Suppressor macrophage (primary cell): ENCODE data around the gene CAMK1.

Experiments used
- DNase-seq, 4 experiments: peaks; one replicate each; pipeline ENCODE4 v3.0.0-alpha.2; 2020 to 2022
- total RNA-seq, 17 experiments: gene quantifications; one replicate each; lab custom pipeline; 2026; ENCODE audit warnings: mixed read lengths in 6 of 17, inconsistent platforms in 3 of 17; lab: John Stamatoyannopoulos, UW

The CAMK1 gene
- total RNA-seq = 38.1 to 259 (median 113) reads per million in 17 experiments

DNA sequence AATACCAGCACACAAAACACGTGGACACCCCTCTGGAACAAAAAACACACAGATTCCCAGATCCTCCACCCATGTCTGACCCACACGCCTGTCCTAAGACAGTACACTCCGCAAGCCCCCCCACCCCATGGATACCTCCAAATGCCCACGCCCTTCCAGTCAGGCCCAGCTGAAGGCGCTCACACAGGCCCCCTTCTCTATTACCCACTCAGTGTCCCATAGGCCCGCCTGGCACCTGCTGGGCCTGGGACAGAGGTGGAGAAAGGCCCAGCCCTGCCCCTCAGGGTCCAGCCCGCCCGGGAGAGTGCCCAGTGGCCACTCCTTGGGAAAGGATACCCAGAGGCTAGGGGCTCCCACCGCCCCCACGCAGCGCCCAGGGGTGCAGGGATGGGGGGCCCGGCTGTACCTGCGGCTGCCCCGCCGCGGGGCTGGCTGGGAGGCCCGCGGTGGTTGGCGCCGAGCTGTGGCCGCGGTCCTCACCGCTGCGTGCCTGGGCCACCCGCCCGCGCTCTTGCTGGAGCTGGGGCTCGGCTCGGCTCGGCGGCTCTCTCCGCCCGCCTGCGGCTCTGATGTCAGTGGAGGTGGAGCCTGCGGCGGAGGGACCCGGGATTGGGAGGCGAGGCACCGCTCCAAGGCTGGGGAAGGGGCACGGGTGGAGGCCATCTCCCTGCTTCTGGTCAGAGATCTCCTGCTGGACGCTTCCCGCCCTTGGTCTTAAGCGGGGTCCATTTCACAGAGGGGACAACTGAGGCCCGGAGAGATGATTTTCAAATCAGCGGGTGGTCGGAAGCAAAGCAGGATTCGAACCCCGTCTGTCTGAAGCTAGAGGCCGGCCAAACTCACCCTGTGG, at the start of gene CAMK1:
TSS of gene CAMK1 (minus strand) at position 522 of the 850 bp plus-strand sequence. CDS start 2,198 bp downstream, outside the sequence.
- DNase-seq = peak; percentile 80 to 94 (median 86)

DNA sequence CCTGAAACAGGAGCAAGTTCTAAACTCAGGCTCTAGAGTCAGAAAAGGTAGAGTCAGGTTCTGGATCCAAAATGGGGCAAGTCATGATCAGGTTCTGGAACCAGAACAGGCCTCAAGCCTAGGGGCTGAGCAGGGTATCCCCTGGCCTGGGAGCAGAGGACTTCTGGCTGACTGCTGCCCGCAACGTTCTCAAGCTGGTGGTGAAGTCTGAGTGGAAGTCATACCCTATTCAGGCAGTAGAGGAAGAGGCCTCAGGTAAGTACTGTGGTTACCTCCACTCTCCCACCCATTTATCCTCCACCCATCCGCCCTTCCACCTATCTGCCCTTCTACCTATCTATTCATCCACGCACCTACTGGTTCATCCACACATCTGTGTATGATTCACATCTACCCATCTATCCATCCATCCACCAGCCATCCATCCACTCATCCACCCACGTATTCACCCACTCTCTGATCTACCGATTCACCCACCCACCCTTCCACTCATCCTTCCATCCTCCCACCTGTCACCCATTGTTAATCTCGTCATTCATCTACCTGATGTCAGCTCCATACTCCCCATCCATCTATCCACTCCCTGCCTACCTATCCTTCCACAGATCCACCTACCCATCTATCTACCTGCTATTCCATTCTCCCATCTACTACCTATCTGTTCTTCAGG, 49.1 kb upstream of the CAMK1 start:
- no peak for DNase-seq

DNA sequence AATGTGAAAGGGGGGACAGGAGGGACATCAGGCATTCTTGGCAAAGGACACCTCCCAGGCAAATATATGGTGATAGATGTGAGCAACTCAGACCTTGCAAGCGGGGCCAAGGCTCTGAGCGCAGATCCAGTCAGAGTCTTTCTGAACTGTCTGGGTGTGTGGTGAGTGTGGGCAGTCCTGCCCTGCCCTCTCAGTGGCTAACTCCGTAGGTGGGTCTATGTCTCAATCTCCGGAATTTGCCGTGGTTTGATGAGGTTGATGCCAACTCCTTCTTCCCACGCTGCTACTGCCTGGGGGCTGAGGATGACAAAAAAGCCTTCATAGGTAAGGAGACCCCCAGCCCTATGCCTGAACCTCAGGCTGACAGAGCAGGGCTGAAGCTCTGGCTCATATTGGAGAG, 47.7 kb upstream of the CAMK1 start:
- DNase-seq = peak in 3 of 4 experiments; percentile 24 to 47 (median 34)

DNA sequence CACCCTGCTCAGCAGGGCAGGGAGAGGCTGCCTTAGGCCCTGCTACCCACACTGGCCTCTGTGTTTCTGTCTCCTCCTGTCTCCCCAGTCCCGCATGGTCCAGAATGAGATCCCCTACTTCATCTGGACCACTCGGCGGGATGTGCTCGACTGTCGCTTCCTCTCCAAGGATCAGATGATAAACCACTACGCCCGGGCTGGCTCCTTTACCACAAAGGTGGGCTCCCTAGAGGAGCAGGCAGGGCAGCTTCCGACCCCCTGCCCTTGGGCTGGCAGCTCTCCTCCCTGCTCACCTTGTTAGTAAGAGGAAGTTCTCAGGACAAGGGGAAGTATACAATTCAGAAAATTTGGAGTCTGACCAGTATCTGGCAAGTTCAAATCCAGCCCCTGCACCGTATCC, 46.2 kb upstream of the CAMK1 start:
- no peak for DNase-seq

DNA sequence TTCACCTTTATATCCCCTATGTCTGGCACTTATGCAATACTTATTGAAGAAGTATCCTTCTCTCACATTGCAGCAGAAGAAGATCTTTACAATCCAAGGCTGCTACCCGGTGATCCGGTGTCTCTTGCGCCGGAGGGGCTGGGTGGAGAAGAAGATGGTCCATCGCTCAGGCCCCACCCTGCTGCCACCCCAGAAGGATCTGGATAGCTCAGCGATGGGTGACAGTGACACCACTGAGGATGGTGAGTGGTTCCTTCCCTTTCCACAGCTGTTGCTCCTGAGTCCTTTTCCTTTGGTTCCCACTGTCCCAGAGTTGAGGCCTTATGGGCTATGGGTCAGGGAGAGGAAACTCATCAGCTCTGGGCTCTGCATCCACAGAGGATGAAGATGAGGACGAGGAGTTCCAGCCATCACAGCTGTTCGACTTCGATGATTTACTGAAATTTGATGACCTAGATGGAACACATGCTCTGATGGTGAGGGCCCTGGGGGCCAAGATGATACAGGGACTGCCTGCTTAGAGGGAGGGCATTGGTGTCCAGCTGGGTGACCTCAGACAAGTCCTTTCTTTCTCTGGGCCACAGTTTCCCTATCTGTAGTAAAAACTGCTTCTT, 43.2 kb upstream of the CAMK1 start:
- no peak for DNase-seq

DNA sequence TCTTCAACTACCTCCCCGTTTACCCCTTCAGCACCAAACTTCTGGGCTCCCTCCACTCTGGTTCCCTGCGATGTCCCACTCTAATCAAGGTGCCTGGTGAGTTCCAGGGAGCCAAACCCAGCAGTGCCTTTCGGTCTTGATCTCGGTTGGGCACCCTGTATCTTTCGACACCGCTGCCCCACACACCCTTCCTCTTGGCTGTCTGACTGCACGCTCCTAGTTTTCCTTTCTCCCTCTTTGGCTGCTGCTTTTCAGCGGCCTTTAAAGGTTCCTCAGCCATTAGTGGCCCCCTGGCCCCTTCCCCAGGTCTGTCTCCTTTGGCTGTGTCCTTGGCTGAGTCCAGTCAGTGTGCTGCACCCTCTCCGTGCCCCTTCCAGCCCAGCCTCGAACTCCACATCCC, 41.1 kb upstream of the CAMK1 start:
- no peak for DNase-seq

DNA sequence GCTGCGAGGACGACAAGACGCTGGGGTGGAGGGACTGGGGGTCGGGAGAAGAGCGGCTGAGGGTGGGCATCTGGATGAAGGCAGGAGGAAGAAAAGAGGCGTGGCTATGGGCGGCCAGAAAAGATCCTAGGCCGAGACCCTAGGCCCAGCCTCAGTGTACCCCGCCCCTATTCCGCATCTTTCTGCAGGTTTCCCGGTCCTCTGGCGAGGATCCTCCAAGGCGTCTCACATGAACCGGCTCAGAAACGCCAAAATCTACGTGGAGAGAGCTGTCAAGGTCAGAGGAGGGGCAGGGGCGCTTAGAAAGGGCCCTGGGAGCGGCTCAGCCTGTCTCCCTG, 40.7 kb upstream of the CAMK1 start:
- no peak for DNase-seq

DNA sequence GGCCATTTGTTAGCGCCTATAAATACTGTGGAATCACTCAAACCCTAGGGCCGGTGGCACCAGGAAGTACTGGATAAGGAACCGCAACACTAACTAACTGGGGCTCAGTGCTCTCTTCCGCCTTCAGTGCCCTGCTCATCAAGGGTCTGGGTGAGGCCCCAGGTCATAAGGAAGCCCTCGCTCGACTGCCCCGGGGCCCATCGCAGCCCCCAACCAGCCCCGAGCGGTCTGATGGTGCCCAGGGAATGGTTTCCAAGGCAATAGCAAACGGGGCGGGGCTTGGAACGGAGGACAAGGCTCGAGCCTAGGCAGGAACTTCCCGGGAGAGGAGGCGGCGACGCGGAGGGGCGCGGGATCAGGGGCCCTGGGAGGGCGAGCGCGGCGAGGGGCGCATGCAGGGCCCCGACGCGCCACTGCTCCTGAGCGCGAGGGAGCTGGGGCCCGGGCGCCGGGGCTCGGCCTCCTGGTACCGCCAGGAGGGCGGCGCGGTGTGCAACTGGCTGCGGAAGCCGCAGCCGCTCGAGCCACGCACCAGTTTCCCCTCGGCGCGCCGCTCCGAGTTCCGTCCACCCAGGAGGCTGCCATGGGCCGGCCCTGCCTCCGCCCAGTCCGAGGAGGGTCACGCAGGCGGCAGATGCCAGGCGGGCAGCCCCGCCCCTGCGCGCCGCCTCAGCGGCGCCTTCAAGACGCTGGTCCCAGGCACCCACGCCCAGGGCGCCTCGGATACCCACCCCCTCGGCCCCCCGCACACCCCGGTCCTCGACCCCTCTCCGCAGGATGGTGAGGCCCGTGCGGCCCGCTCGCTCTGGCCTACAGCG, 40.1 kb upstream of the CAMK1 start, which contains the start of gene TTLL3:
TSS of gene TTLL3 (plus strand) at position 648 of the 818 bp plus-strand sequence. CDS start 400 bp downstream, outside the sequence.
- peak; percentile 65 to 90 (median 80) for DNase-seq

DNA sequence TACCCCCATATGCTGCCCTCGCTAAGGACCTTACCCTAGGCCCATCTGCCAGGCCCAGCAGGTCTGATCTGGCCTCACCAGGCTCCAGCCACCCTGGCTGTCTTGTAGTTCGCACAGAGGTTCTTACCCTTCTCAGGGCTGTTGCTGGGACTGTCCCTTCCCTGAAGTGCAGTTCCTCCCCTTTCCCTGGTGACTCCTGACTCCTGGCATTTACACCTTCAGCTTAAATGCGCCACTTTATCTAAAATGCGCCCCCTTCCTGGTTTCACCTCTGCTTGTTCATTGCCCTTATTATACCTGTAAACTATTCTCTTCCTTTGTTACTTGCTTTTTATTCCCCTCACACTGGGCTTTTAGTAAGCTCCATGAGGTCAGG, 39.5 kb upstream of the CAMK1 start:
- peak in 1 of 4 experiments; percentile 29 for DNase-seq

DNA sequence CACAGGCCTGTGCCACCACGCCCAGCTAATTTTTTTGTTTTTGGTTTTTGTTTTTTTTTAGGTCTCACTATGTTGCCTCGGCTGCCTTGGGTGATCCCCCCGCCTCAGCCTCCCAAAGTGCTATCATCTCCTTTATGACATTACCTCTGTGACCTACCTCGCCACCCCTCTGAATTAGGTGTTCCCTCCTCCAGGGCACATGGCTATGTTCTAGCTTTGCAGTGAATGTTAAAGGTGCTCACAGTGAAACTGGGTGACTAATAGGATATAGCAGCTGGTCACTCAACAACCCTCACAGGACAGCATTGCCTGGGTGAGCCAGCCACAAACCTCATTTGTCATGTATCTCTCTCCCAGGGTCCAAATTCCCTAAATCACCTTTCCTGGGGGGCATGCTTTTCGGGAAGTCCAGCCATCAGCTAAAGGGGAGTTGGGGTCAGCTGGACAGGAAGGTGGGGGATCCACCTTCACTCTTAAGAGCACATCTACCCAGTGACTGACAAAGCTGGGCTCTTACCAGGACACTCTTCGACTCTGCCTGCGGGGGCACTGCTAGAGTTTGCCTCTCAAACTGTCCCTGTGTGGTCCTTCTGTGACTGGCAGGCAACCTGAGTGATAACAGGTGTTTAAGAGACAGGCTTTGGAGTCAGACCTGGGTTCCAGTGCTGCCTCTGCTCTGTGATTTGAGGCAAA, 38.7 kb upstream of the CAMK1 start:
- DNase-seq = peak in 3 of 4 experiments; percentile 31 to 46 (median 43)

DNA sequence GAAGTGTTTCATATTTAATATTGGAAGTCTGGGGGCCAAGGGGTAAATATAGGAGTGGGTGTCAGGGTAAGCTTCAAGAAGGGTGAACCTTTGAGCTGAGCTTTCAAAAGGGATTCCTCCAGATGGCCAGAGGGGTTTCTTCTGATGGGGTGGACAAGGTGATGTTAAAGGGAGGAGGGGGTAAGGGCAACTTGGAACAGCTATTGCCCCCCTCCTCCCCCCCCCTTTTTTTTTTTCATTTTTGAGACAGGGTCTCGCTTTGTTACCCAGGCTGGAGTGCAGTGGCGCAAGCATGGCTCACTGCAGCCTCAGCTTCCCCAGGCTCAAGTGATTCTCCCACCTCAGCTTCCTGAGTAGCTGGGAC, 38.2 kb upstream of the CAMK1 start:
- DNase-seq = no peak

DNA sequence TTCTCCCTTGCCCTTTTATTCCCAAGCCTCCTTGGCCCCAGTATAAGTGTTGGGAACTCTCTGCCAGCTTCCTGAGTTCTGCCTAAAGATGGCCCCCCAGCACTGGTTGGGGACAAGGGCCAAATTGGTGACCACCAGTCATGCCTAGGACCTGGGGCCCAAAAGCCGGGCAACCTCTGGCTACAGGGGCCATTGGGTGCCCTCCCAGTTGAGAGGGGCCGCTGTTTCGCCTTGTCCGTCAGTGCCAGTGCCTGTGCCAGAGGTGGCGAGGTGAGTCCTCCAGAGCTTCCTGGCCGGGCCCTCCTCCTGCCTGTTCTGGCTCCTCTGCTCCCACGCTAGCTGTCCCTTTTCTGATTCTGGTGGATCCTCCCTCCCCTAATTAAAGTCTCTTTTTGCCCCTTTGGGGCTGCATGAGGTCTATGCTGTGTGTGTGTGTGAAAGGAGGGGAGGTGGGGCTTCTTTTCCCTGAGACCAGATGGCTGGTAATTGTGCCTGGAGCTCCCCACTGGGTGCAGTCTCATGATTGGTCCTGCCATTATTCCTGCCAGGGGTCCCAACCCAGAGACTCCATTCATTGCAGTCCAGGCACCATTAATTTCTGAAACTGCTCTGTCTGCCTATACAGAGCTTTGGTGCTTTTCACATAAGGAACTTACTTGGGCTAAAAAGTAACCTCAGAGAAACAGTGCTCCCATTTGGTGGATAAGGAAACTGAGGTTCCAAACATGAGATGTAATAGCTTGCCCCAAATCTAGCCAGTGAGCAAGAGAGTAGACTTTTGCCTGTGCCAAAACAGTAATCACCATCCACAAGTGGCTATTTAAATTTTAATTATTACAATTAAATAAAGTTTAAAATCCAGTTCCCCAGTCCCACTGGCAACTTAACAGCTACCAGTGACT, 37.2 kb upstream of the CAMK1 start:
- DNase-seq = no peak

DNA sequence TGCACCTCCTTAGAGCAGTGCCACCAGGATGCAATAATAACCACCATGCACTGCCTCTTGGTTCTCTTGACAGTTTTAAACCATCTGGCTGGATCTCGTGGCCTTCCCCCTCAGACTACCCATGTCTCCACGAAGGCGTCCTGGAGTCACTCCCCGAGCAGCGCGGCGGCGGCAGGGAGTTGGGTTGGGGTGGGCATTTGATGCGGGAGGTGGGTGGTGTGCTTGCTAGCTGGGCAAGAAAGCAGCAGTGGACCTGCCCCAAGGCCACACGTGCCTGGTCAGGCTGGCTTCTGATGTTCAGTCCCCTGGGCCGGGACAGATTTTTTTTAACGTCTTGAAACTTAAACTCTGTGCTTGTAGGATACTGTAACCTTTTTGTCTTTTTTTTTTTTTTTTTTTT, 36.4 kb upstream of the CAMK1 start:
- DNase-seq = no peak

DNA sequence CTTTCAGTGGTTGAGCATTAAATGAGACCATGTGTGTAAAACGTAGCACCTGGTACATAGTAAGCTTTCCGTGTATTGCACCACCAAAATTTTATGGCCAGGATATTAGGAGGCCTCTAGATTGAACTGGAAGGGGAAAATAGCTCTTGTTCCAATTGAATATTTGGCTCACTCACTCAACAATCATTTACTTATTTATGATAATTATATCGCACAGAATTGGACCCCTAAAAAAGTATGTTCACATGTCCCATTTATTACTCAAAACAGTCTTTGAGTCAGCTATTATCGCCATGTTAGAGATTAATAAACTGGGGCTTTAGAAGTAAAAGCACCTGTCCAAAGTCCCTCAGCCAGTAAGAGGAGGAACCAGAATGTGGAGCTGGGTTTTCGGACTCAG, 35.2 kb upstream of the CAMK1 start:
- no peak for DNase-seq

DNA sequence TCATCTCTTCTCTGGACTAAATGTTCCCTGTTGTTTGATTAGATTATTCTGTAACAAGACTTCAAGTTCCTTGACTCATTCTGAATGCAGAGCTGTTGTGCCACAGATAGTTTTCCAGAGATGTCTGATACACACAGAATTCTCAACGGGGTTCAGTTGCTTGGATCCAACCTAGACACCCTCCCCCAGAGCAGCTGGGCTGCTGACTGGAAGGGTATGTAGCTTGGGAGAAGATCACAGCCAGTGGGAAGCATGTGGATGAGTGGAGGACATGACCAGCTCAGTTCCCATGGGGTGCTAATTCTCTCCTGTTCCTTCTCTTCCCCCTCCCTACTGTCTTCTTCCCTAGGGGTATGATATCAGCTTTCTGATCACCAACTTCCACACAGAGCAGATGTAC, 33.7 kb upstream of the CAMK1 start:
- no peak for DNase-seq

DNA sequence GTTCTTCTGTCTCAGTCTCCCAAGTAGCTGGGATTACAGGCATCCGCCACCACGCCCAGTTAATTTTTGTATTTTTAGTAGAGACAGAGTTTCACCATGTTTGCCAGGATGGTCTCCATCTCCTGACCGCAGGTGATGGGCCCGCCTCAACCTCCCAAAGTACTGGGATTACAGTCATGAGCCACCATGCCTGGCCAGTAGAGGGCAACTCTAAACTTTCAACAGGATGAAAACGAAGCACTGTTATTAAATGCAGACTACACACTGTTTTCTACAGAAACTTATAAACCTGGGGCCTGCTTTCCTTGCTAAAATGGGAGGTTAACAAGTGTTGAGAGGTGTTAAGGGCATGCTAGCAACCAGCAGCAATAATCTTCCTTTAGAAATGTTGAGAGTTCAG, 30.8 kb upstream of the CAMK1 start:
- DNase-seq = no peak

DNA sequence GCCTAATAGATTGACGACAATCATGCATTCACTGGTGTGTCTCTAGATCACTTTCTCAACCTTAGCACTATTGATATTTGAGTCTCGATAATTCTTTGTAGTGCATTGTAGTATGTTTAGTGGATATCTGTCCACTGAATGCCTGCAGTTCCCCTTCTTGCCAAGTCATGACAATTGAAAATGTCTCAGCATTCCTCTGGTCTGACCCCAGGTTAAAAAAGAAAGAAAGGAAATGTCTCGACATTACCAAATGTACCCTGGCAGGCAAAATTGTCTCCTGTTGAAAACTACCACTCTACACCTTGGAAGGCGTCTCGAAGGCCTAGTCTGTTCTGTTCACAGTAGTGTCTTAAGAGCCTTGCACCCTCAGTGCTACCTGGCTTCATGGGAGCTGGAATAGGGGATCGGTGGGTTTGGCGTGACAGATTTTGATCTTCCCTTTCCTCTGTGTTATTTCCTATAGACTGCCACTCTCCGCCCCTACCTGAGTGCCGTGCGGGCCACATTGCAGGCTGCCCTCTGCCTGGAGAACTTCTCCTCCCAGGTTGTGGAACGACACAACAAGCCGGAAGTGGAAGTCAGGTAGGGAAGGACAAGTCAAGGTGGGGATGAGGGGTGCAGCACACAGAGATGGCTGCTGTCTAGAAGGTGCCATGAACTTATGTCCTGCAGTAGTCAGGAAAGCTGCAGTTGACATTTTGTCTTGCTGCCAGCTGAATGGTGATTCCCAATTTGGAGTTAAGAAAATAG, 27.6 kb upstream of the CAMK1 start:
- no peak for DNase-seq

DNA sequence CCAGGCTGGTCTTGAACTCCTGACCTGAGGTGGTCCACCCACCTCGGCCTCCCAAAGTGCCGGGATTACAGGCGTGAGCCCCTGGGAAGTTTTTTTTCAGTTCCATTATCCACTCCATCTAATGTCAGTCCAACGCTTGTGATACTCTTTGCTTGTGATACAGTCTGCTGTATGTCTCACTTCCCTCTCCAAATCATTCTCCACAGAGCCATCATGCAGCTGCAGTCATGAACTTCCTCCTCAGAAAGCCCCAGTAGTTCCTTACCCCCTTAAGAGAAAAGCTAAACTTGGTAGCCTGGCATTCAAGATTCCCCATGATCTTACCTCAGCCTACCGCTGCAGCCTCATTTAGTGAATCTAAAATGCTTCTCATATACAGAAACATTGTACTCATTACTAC, 25.5 kb upstream of the CAMK1 start:
- peak; percentile 65 to 86 (median 76) for DNase-seq

DNA sequence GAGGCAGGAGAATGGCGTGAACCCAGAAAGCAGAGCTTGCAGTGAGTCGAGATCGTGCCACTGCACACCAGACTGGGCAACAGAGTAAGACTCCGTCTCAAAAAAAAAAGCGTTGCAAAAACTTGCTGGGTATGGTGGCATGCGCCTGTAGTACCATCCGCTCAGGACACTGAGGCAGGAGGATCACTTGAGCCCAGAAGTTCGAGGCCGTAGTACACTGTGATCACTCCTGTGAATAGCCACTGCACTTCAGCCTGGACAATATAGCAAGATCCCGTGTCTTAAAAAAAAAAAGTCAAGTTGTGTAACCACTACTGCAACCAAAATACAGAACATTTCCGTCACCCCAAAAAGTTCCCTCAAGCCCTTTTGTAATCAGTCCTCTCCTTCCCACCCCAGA, 24.7 kb upstream of the CAMK1 start:
- DNase-seq = no peak

DNA sequence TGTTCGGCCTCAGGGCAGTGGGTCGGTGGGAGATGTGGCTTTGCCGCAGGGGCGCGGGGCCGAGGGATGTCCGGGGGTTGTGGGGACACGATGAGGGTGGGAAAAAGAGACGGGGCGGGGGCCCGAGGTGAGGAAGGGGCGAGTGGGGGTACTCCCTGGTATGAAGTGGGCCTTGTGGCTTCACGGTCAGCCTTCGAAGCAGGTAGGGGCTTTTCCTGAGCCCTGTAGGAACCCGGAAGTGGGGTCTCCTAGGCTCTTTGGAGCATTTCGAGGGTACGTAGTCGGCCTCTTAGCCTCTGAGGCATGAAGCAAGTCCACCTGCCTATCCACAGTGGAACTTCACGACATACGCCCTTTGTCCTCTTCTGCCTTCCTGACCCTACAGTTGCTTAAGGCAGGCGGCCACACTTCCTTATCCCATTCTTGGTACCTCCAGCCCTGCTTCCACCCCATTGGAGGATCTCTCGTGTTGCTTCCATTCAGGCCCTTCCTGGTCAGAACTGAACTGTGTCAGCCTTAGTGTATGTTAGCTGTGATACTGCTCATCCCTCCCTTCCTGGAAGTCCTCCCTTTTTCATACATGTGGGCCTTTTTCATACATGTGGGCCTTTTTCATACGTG, 23.5 kb upstream of the CAMK1 start:
- peak; percentile 67 to 82 (median 80) for DNase-seq
